Pancreas (tissue), 10 donors: ENCODE measurements around the gene ABCA10. TPM values are rescaled to one million over a fixed set of nuclear protein-coding genes. Genes with fewer than 3 reads are reported as not detected.

ENCODE experiments used
- ATAC-seq, 4 donors: fragments of 200-7000 bp; cut with Tn5 transposase; one replicate each; pipeline versions ENCODE4 v1.8.0 to v1.9.1; 2020; ENCODE audit warnings: mild to moderate bottlenecking in 4 of 4, moderate library complexity in 4 of 4
- DNase-seq, 6 donors: peaks; one replicate each; pipeline ENCODE4 v3.0.0-alpha.2; 2020
- FAIRE-seq: peaks from 2 replicates; lab custom pipeline; 2012; peaks lifted over from hg19 to GRCh38; lab: Jason Lieb, UNC
- H3K27ac ChIP-seq, 4 donors: fragments of 200-600 bp; sonication (generic); 1 replicate in 3 of 4; 2 replicates in 1 of 4; pipeline versions ENCODE4 v1.5.0 to v1.8.0; 2020
- H3K27me3 ChIP-seq, 4 donors: fragments of 200-600 bp; one replicate each; pipeline ENCODE4 v1.8.0; 2021
- H3K36me3 ChIP-seq, 3 donors: fragments of 200-600 bp; sonication (generic) in 1 of 3; one replicate each; pipeline versions ENCODE4 v1.5.0 to v1.8.0; 2020 to 2021
- H3K4me1 ChIP-seq, 3 donors: fragments of 200-600 bp; one replicate each; pipeline ENCODE4 v1.8.0; 2021
- H3K4me3 ChIP-seq, 4 donors: fragments of 200-600 bp; sonication (generic) in 2 of 4; one replicate each; pipeline versions ENCODE4 v1.5.0 to v1.8.0; 2020 to 2021
- H3K9me3 ChIP-seq, 4 donors: fragments of 200-600 bp; one replicate each; pipeline ENCODE4 v1.8.0; 2021
- WGBS, 2 donors: extraction: QIAGEN DNeasy Blood & Tissue Kit; methylation state at CpG; one replicate each; pipeline ENCODE4 v1.1.7; 2013; 5-methylcytosine and 5-hydroxymethylcytosine counted together
- intact Hi-C, 3 donors: fragments of 100-400 bp; cut with DNase I; formaldehyde crosslinking; loops; one replicate each; pipeline versions ENCODE4 v1.11.1 to v1.14.2; 2022
- polyA plus RNA-seq, 2 donors: library from polyadenylated mRNA; stranded (reverse); fragments of 200-250 nt; gene quantifications; one replicate each; pipeline ENCODE4 v1.2.3, GENCODE V29; 2013
- total RNA-seq, 6 donors: library from RNA; stranded (reverse); fragmentation: NEBNext Ultra II Directional in 4 of 6; extraction: Animal tissue kit (Norgen Biotek cat#: 25700) in 4 of 6; gene quantifications; one replicate each; pipeline versions ENCODE4 v1.2.1 to v1.2.4, GENCODE V29; 2021 to 2023
- TF ChIP-seq, protein P1 (sequence below), 4 donors: fragments of 200-600 bp; sonication (generic) in 3 of 4; IDR thresholded peaks; one replicate each; pipeline versions ENCODE4 v1.5.0 to v1.8.0; 2021; ENCODE audit warnings: antibody characterized with exemption in 4 of 4
- donor health status: healthy with polysubstance abuse.
- donor health status: DM: no; HTN: no; CAD: no; lungs with moderate emphysema.
- donor health status: DM: no; HTN: no; CAD: no.
- donor health status: control.
- donor health status: control.
- donor health status: Bipolar disorder and iron deficiency.
- donor health status: DM: yes; HTN: yes; CAD: no.
- donor health status: DM: no; HTN: no; CAD: no.
- donor health status: DM: no; HTN: no; CAD: no.
- donor health status: DM: yes; HTN: yes; CAD: no.

The ABCA10 gene
- total and polyA plus RNA-seq, 8 donors, result 1.6 to 18.5 (median 4.7) TPM

DNA sequence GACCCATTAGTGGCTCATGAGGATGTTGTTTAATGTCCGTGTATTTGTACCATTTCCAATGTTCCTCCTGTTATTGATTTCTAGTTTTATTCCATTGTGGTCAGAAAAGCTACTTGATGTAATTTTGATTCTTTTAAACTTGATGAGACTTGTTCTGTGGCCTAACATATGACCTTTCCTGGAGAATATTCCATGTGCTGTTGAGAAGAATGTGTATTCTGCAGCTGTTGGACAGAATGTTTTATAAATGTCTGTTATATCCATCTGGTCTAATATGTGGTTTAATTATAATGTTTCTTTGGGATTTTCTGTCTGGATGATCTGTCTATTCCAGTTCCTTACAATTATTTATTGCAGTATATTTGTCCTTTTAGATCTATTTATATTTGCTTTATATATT, 2.9 kb upstream of the ABCA10 start:
- ATAC-seq (no peak), DNase-seq (no peak), FAIRE-seq (no peak)
- intact Hi-C loops, result loop anchor here in 1 of 3 donors (10.0 kb wide), 1 partner anchor 457 kb away; no protein-coding TSS in a partner anchor
- no peaks in the 10 kb centered on the region for H3K4me1 ChIP-seq
- no peaks in the 10 kb centered on the region for H3K9me3 ChIP-seq
- no peak overlapping the region for H3K4me3 ChIP-seq
- 77 to 84% methylated on average over 1 of the region's 1 CpG for WGBS, 2 donors
- H3K27me3 ChIP-seq, result no peaks in the 10 kb centered on the region
- no peaks in the 10 kb centered on the region for H3K36me3 ChIP-seq
- H3K27ac ChIP-seq, result no peak overlapping the region
- TF ChIP-seq, protein P1, sequence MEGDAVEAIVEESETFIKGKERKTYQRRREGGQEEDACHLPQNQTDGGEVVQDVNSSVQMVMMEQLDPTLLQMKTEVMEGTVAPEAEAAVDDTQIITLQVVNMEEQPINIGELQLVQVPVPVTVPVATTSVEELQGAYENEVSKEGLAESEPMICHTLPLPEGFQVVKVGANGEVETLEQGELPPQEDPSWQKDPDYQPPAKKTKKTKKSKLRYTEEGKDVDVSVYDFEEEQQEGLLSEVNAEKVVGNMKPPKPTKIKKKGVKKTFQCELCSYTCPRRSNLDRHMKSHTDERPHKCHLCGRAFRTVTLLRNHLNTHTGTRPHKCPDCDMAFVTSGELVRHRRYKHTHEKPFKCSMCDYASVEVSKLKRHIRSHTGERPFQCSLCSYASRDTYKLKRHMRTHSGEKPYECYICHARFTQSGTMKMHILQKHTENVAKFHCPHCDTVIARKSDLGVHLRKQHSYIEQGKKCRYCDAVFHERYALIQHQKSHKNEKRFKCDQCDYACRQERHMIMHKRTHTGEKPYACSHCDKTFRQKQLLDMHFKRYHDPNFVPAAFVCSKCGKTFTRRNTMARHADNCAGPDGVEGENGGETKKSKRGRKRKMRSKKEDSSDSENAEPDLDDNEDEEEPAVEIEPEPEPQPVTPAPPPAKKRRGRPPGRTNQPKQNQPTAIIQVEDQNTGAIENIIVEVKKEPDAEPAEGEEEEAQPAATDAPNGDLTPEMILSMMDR (IDR thresholded peaks at IDR 0.05), result no peak

DNA sequence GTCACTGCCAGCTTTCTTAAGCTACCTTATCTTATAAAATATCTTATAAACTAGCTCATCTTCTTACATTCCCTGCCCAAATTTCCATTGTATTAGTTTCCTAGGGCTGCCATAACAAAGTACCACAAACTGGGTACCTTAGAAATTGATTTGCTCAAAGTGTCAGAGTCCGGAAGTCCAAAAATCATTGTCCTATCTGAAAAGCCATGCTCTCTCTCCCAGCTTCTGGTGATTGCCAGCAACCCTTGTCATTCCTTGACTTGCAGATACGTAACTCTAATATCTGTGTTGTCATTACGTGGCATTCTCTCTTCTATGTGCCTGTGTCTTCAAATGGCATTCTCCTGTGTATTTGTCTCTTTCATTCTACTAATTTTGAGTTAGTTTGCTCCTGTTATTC, 2.3 kb upstream of the ABCA10 start:
- WGBS, 2 donors, result 94 to 95% methylated on average over 3 of the region's 3 CpGs
- no peaks in the 10 kb centered on the region for H3K9me3 ChIP-seq
- ATAC-seq (no peak), DNase-seq (no peak), FAIRE-seq (no peak)
- TF ChIP-seq, protein P1 (IDR thresholded peaks at IDR 0.05), result no peak
- no peaks in the 10 kb centered on the region for H3K36me3 ChIP-seq
- H3K27ac ChIP-seq, result no peak overlapping the region
- intact Hi-C loops, result loop anchor here in 1 of 3 donors (10.0 kb wide), 1 partner anchor 456 kb away; no protein-coding TSS in a partner anchor
- no peaks in the 10 kb centered on the region for H3K4me1 ChIP-seq
- H3K27me3 ChIP-seq, result no peaks in the 10 kb centered on the region
- no peak overlapping the region for H3K4me3 ChIP-seq

DNA sequence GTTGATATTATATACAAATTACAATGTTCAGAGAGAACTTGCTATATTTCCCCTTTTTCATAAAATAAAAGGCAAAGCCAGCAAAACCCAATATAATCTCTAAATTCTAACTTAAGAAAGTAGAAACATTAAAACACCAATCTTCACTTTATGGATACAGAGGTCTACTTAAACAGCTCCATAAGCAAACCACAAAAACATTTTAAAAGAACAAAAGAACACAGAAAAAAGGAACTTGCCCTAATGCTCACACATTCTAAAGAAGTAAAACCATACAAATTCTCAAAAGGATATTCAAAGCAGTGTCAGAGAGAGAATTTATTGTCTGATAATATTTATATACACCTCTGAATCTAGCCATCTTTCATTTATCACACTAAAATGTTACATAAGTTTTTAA, 606 bp downstream of the ABCA10 start:
- no peaks in the 10 kb centered on the region for H3K27me3 ChIP-seq
- no peaks in the 10 kb centered on the region for H3K9me3 ChIP-seq
- intact Hi-C loops, result no loop called here
- no peak for DNase-seq
- H3K4me1 ChIP-seq, result no peaks in the 10 kb centered on the region
- no peak overlapping the region for H3K4me3 ChIP-seq
- no peak for ATAC-seq
- H3K36me3 ChIP-seq, result no peaks in the 10 kb centered on the region
- no peak overlapping the region for H3K27ac ChIP-seq
- no peak for FAIRE-seq
- TF ChIP-seq, protein P1 (IDR thresholded peaks at IDR 0.05), result no peak

DNA sequence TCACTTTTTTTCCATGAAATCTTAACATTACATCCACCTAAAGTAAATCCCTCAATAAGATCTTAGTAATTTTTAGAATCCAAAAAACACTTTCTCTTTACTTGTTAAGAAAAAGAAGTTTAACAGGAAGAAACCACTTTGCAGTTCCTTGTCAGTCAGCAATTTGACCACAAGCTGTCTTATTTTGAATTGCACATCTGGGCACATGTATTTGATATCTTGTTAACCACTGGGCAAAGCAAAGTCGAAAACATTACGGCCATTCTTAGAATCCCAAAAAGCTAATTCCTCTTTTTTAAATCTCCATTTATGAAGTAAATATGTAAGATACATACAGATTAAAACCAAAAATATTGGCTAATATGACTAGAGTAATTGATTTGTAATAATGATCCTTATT, 1.1 kb downstream of the ABCA10 start:
- Histone ChIP-seq H3K27ac (no peak overlapping the region), H3K36me3 (no peaks in the 10 kb centered on the region), H3K4me3 (no peak overlapping the region), H3K9me3 (no peaks in the 10 kb centered on the region), H3K4me1 (no peaks in the 10 kb centered on the region), H3K27me3 (no peaks in the 10 kb centered on the region)
- WGBS, 2 donors, result 85 to 94% methylated on average over 2 of the region's 2 CpGs
- TF ChIP-seq, protein P1 (IDR thresholded peaks at IDR 0.05), result no peak
- intact Hi-C loops, result no loop called here
- DNase-seq (no peak), FAIRE-seq (no peak), ATAC-seq (peak in 1 of 4 donors; percentile 25)

DNA sequence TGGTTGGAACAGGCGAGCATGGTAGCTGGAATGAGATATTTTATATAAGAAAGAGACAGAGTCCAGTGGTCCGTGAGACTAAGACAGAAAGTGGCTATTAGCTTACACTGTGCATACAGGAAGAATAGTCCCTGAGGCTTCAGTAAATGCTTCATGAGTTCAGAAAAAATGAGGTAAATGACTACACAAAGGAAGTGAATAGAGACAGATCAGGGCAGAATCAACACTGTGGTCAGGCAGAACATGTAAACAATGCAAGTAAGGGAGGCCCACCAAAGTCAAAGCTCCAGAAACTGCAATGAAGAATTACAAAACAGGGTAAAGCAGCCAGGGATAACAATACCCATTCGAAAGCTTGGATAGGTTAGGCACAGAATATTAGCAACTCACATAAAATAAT, 4.8 kb downstream of the ABCA10 start:
- DNase-seq, result no peak
- TF ChIP-seq, protein P1 (IDR thresholded peaks at IDR 0.05), result no peak
- Histone ChIP-seq H3K4me3 (no peak overlapping the region), H3K4me1 (no peaks in the 10 kb centered on the region), H3K9me3 (no peaks in the 10 kb centered on the region), H3K27me3 (no peaks in the 10 kb centered on the region), H3K27ac (no peak overlapping the region), H3K36me3 (peaks cover 0 to 12% (median 0%) of the 10 kb centered on the region in 3 donors)
- FAIRE-seq, result no peak
- intact Hi-C loops, result no loop called here
- no peak for ATAC-seq
- WGBS, 2 donors, result 91 to 92% methylated on average over 3 of the region's 3 CpGs
